Measurements from ENCODE around the gene PTGES.
A peak's percentile ranks its signal among the peaks of the same experiment; 100 is the strongest.
"Not testable (repeated sequence)": the region's sequence is repeated elsewhere in the genome, so short reads cannot be mapped to it uniquely, and the experiment has no call there.

The PTGES gene, protein sequence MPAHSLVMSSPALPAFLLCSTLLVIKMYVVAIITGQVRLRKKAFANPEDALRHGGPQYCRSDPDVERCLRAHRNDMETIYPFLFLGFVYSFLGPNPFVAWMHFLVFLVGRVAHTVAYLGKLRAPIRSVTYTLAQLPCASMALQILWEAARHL

DNA sequence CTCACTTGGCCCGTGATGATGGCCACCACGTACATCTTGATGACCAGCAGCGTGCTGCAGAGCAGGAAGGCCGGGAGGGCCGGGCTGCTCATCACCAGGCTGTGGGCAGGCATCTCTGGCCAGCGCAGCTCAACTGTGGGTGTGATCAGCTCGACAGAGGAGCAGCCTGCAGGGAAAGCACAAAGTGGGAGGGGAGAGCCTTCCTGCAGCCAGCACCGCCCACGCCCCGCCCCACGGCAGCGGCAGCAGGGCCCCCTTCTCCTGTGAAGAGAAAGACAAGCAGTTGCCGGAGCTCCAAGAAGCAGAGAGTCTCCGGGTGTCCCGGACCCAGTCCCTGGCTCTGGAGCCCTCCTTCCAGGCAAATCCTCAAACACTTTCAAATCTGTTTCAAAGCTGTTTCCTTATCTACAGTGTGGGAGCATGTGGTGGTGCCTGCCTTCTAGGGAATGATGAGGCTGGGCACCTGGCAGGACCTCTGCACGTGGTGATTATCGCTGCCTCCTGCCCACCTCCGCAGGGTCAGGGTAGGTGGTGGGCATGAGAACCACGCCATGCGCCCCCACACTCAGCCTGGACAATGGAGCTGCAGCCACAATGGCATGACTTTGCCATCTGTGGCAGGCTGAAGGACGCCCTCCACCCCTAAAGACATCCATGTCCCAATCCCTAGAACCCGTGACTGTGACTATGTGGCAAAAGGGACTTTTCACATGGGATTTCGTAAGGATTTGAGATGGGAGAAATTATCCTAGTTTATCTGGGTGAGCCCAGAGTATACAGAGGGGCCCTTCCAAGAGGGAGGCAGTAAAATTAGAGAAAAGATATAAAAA lies at the start of gene PTGES:
PTGES (minus strand) TSS at position 143 of the 830 bp plus-strand sequence; CDS start at position 113, 30 bp downstream.
- DNase-seq, result peak; percentile 60

DNA sequence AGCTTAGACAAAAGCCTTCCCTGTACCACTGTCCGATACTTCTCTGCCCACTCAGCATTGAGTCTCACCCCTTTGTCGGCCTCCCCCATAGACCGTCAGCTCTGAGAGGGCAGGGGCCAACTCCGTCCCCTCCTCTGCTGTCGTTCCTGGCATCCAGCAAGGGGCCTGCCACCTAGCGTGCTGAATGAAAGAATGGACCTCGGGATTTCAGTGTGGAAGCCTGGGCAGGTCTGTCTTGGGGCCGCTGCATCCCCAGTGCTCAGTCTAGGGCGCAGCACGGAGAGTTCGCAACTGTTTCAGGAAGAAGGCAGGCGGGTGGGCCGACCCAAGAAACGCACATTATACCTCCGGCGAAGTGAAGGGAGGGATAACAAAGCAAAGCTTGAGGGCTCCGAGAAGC lies 48.7 kb upstream of the PTGES start:
- no peak for DNase-seq

DNA sequence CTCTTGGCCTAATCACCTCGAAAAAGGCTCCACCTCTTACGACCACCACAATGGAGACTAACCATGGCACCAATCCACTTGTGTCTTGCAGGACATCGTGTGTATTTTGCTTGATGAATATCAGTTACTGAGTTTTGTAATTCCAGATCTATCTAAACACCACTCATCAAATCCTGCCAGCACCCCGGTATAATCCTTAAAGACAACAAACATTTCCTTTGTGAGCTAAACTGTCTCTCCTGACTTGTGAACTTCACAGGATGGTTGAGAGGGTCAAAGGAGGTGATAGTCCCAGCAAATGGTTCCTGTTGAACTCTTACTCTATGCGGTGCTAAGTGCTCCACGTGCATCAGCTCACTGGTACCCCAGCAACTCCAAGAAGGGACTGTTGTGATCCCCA lies 46.1 kb upstream of the PTGES start:
- DNase-seq, result no peak

DNA sequence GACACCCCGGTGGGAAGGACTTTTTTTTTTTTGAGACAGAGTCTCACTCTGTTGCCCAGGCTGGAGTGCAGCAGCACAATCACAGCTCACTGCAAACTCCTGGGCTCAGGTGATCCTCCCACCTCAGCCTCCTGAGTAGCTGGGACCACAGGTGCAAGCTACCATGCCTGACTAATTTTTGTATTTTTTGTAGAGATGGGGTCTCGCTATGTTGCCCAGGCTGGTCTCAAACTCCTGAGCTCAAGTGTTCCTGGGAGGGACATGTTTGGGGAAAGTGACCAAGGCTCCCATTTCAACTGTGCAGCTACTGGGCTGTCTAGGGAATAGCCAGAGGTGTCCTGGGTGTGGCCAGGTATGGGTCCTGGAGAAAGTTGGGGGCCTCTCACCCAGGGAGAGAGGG lies 43.2 kb upstream of the PTGES start:
- DNase-seq, result not testable (repeated sequence)

DNA sequence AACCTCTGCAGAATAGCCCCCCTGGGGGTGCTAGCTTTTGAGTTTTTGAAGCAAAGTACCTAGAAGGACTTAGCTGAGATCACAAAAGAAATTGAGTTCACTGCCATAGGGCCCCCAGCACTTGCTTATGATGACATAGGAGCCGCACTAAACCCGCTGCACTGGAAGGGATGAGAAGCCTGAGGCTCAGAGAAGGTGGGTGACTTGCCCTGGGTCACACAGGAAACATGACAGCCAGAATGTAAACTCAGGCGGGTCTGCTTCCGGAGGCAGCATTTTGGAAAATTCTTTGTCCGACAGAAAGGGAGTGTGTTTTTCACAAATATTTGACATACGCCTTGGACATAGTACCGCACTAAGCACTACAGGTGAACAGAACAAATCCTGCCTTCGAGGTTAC lies 41.7 kb upstream of the PTGES start:
- no peak for DNase-seq

DNA sequence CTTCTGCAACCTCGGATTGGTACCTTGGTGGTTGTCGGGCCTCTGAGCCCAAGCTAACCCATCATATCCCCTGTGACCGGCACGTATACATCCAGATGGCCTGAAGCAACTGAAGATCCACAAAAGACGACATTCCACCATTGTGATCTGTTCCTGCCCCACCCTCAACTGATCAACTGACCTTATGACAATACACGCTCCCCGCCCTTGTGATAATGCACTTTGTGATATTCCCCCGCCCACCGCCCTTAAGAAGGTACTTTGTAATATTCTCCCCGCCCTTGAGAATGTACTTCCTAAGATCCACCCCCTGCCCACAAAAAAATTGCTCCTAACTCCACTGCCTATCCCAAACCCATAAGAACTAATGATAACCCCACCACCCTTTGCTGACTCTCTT lies 33.6 kb upstream of the PTGES start:
- DNase-seq, result no peak

DNA sequence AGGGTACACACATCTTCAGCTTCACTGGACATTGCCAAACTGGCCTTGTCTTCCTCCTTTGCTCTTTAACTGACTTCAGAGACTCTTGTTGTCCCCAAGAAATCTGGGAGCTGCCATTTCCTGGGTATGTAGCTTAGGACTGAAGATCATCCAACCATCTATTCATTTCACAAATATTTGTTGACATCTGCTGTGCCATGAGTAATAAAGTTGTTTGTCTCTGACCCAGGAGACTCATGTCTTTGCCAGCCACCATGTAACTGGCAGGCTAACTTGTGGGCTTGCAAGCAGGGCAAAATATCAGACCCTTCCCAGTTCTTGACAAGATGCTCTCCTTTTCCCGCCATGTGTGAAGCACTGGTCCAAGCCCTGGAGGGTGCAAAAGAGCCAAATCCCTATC lies 33.0 kb upstream of the PTGES start:
- no peak for DNase-seq

DNA sequence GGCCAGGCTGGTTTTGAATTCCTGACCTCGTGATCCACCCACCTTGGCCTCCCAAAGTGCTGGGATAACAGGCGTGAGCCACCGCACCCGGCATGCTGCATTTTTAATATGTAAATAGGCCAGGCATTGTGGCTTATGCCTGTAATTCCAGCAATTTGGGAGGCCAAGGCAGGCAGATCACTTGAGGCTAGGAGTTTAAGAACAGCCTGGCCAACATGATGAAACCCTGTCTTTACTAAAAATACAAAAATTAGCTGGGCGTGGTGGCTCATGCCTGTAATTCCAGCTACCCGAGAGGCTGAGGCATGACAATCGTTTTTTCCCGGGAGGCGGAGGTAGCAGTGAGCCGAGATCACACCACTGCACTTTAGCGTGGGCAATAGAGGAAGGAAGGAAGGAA lies 32.1 kb upstream of the PTGES start:
- not testable (repeated sequence) for DNase-seq

DNA sequence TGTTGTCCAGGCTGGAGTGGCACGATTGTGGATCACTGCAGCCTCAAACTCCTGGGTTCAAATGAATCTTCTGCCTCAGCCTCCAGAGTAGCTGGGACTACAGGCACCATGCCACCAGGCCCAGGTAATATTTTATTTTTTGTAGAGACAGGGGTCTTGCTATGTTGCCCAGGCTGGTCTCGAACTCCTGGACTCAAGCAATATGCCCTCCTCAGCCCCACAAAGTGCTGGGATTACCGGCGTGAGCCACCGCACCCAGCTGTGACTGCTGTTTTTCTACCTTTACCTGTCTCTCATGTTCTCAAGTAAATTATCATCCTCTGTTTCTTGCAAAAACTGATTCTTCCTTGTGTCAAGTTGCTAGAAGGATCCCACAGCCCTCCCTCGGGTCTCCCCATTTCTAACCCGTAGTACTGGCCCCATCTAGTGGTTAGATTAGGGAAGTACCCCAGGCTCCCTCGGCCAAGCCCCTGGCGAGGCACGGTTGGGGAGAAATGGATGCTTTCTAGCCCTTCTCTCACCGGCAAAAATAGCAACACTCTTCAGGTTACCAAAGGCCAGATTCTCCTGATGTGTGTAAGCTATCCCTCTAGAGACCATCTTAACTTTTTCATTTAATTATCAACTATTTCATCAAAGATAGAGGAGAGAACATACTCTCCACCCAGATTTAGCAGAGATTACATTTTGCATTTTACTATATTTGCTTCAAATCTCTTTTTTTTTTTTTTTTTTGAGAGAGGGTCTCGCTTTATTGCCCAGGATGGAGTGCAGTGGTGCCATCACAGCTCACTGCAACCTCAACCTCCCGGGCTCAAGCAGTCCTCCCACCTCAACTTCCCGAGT lies 30.9 kb upstream of the PTGES start:
- peak; percentile 19 for DNase-seq

DNA sequence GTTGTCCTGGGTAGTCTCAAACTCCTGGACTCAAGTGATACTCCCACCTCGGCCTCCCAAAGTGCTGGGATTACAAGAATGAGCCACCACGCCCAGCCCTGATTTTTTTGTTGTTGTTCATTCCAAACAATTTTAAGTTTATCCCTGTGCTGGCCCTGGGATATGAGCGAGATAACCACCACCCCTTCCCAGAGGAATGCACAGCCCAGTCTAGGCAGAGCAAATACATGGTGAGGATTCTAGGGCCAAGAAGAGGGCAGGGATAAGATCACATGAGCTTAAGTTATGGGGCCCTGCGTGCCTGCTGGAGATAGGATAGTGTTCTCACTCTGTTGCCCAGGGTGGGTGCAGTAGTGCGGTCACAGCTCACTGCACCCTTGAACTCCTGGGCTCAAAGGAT lies 29.1 kb upstream of the PTGES start:
- no peak for DNase-seq

DNA sequence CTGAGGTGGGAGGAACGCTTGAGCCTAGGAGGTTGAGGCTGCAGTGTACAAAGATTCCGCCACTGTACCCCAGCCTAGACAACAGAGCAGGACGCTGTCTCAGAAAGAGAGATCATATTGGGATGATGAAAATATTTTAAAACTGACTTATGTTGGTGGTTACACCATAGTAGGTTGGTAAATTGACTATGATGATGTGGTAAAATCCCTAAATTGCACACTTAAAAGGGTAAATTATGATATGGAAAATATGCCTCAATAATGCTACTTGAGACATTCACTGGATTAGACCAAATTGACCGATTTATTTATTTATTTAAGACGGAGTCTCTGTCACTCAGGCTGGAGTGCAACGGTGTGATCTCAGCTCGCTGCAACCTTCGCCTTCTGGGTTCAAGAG lies 28.3 kb upstream of the PTGES start:
- no peak for DNase-seq

DNA sequence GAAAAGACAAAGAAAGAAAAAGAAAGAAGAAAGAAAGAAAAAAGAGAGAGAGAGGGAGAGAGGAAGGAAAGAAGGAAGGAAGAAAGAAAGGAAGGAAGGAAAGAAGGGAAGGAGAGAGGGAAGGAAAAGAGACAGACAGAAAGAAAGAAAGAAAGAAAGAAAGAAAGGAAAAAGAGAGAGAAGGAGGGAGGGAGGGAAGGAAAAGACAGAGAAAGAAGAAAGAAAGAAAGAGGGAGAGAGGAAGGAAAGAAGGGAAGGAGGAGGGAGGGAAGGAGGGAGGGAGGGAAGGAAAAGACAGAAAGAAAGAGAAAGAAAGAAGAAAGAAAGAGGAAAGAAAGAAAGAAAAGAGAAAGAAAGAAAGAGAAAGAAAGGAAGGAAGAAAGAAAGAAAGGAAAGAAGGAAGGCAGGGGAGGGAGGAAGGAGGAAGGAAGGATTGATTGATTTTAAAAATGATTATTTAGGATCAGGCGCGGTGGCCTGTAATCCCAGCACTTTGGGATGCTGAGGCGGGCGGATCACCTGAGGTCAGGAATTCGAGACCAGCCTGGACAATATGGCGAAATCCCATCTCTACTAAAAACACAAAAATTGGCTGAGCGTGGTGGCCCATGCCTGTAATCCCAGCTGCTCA lies 26.8 kb upstream of the PTGES start:
- no peak for DNase-seq

DNA sequence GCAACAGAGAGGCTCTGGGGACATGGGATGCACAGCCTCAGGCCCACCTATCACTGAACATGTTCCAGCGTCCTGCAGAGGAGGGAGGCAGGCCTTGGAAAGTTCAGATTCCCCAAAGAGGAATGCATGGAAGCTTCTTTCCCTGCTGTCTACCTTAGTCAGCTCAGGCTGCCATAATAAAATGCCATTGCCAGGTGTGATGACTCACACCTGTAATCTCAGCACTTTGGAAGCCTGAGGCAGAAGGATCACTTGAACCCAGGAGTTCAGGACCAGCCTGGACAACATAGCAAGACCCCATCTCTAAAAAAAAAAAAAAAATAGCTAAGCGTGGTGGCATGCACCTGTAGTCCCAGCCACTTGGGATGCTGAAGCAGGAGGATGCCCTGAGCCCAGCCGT lies 25.6 kb upstream of the PTGES start:
- DNase-seq, result no peak

DNA sequence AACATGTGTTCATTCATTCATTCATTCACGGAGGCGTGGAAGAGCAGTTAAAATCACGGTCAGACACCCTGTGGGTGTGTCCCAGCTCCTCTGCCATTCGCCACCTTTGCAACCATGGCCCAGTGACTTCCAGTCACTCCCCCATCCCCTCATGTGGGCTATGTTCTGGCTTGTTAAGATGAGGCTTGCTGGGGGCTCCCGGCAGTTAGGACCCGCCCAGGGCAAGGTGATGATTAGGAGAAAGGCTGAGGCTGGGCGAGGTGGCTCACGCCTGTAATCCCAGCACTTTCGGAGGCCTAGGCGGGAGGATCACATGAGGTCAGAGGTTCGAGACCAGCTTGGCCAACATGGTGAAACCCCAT lies 24.9 kb upstream of the PTGES start:
- no peak for DNase-seq

DNA sequence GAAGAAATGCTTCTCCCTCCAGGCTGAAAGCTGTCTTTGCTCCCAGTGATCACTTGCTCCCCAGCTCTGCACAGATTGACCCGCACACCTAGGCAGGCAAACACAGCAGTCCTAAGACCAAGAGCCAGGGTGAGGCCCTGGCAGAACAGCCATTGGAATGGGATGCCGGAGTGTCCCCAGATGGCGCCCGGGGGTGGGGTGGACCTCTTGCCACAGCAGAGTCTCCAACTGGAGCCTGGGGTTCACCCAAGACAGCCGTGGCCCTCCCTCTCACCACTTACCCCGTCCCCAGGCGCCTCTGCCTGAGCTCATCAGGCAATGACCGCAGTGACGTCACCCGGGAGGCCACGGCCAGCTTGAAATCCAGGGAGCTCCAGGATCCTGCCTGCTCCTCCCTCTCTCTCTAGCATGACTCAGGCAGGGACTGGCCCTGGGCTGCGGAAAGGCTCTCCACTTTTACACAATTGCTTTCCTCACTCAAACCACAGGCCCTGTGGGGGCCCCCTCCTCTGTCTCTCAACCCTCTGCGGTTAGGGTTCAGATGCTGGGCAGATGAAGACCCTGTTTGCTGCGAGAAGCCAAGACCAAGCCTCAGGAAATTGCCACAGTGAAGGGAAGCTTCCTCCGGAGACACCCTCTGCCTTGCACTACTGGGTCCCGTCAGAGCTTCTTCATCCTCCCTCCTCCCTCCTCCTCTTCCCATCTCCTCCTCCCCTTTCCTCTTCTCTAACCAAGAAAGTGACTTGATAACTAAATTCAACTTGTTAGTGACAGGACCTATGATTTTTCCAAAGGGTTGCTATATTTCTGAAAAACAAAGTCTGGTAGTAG lies 24.3 kb upstream of the PTGES start:
- peak; percentile 64 for DNase-seq

DNA sequence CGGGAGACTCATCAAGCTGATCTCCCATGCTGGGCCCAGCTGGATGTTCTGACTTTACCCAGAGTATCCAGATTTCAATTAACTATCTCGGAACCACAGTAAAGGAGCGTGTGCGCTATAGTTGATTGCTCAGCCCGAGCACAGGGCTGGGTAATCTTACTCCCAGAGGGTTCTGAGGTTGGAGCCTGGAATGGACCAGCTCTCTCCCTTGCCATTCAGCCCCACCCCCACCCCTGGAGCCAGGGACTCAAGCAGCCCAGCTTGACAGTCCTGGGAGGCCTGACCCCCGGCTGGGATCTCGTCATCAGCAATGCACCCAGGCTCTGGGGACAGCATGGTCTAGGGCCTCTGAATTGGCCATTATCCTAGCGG lies 23.7 kb upstream of the PTGES start:
- DNase-seq, result no peak

DNA sequence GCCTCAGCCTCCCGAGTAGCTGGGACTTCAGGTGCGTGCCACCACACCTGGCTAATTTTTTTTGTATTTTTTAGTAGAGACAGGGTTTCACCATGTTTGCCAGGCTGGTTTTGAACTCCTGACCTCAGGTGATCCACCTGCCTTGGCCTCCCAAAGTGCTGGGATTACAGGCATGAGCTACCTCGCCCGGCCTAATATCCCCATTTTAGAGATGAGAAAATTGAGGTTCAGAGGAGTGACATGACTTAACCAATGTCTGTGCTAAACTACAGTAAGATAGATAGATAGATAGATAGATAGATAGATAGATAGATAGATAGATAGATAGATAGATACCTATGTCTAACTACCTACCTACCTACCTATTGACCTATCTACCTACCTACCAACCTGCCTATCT lies 23.3 kb upstream of the PTGES start:
- not testable (repeated sequence) for DNase-seq

DNA sequence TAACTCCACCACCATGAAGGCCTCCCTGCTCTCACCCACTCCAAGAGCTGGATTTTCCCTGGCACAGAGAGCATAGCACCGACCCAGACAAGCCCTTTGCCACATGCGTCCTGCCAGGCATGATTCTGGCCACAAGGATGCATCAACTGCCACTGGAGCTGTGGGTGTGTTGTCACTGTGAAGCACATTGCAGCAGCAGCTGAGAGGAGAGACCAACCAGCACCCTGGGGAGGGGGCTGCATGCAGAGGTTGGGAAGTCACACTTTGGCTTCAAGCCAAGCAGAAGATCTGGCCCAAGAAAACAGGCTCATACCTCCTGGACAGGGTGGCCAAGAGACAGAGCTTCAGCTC lies 22.6 kb upstream of the PTGES start:
- DNase-seq, result no peak

DNA sequence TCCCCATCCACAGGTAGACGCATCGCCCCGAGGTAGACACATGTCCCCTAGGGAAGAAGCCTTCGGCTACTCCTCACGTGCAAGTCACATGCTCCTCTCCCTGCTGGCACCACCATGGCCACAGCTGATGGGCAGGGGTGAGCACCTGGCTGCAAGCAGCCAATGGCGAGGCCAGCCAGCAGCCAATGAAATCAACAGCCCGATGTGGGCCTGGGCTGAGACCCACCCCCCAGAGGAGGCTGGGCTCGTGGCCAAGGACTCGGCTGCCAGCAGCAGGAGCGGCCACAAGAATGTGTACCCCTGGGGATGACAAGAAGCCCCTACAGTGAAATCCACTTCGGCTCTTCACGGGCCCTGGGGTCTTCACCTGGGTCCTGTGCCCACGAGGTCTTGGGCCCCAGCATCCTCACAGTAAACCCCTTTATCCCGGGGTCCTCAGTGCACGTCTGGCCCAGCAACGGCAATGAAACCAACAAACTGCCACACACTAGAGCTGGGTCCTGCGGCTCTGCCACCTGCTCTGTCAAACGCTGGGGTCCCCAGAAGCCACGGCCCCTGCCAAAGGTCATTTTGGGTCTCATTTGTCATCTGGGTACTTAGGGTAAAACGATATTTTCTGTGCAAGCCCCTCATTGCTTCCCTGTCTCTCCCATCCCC lies 22.1 kb upstream of the PTGES start:
- DNase-seq, result no peak

DNA sequence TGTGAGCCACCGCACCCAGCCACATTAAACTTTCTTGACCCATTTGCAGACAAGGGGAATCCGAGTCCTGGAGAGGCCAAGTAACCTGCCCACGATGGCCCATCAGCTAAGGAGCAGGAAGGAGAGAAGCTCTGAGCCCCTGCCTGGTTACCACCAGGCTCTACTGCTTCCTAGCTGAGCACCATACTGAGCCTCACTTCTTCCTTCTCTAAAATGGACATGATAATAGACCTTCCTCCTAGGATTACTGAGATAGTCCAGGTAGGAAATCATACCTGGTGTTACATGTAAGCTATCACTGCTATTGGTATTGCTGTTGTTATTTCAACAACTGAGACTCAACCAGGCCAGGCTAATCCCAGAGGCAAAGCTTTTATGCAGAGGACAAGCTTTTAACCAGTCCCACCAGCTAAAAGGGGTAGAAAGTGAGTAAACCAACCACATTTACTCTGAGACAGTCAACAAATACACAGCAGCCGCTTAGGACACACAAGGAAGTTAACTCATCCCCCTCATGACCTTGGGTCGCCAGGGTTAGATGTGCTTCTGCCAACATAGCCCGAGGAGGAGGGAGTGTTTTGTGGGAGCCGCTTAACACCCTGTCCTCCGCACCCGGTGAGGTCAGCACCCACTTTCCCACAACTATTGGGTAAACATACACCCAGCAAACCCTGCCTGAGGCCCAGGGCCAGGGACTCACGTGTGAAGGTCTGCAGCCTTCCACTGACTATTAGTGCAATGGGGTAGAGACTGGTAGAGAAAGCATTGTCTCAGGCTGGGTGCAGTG lies 20.6 kb upstream of the PTGES start:
- no peak for DNase-seq

DNA sequence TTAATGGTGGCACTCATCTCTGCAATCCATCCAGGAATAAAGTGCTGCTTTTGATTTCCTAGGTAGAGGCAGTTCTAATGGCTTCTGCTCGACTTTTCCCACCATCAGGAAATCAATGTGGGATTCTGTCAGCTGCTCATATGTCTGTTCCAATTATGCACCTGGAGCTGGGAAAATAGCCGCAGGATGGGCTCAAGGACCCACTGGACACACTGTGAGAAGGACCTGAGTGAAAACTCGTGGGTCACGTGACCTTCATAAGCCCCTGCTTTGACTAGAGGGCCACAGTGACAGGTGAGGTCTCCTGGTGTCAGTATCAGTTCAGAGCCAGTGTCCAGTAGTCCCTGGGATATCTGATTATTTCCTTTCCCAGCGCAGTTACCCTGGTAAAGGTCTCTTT lies 17.9 kb upstream of the PTGES start:
- no peak for DNase-seq

All from NCI-H510A (cell line).